ENCODE measurements around the gene GFOD2.

GFOD2 gene

GRCh38 chr16:67657017-67657608, 62.0 kb downstream of the GFOD2 start:
- no peak overlapping the region for H3K4me3 ChIP-seq (ENCODE audit: low read depth, low read length)
- TF ChIP-seq, protein P1, sequence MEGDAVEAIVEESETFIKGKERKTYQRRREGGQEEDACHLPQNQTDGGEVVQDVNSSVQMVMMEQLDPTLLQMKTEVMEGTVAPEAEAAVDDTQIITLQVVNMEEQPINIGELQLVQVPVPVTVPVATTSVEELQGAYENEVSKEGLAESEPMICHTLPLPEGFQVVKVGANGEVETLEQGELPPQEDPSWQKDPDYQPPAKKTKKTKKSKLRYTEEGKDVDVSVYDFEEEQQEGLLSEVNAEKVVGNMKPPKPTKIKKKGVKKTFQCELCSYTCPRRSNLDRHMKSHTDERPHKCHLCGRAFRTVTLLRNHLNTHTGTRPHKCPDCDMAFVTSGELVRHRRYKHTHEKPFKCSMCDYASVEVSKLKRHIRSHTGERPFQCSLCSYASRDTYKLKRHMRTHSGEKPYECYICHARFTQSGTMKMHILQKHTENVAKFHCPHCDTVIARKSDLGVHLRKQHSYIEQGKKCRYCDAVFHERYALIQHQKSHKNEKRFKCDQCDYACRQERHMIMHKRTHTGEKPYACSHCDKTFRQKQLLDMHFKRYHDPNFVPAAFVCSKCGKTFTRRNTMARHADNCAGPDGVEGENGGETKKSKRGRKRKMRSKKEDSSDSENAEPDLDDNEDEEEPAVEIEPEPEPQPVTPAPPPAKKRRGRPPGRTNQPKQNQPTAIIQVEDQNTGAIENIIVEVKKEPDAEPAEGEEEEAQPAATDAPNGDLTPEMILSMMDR (IDR thresholded peaks at IDR 0.05; ENCODE audit: insufficient read depth, low read depth, low read length, missing control alignments): no peak
- no peak for DNase-seq (ENCODE audit: low read depth)

DNA sequence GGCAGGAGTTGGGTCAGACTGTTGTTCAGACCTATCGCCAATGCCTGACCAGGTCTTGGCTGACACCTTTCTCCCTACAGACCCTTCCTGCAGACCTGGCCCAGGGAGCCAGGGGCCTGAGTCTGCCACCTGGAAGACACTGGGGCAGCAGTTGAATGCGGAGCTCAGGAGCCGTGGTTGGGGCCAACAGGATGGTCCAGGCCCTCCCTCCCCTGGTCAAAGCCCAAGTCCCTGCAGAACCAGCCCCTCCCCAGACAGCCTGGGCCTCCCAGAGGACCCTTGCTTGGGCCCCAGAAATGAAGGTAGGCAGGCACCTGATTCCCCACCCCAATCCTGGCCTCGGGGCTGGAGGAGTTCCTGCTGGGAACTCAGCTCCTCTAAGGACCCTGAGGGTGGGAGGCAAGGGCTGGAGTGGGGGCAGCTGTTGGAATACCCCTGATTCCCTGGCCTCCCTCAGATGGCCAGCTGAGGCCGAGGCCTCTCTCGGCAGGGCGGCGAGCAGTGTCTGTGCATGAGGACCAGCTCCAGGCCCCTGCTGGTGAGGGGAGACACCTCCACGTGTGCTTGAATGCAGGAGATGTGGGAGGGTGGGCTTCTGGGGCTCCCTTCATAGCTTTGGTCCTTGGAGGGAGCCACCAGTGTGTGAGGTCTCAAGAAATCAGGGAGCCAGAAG, 62.6 kb downstream of the GFOD2 start:
- no peak overlapping the region for H3K4me3 ChIP-seq (ENCODE audit: low read depth, low read length)
- TF ChIP-seq, protein P1 (IDR thresholded peaks at IDR 0.05; ENCODE audit: insufficient read depth, low read depth, low read length, missing control alignments): no peak
- DNase-seq (ENCODE audit: low read depth): no peak

- TF ChIP-seq, protein P1 (IDR thresholded peaks at IDR 0.05; ENCODE audit: insufficient read depth, low read depth, low read length, missing control alignments): no peak
- no peak for DNase-seq (ENCODE audit: low read depth)
- no peak overlapping the region for H3K4me3 ChIP-seq (ENCODE audit: low read depth, low read length)
These were observed 63.8 kb downstream of the GFOD2 start for GRCh38 chr16:67655363-67655762.

GRCh38 chr16:67654403-67654911, 64.7 kb downstream of the GFOD2 start:
- H3K4me3 ChIP-seq (ENCODE audit: low read depth, low read length): no peak overlapping the region
- no peak for DNase-seq (ENCODE audit: low read depth)
- TF ChIP-seq, protein P1 (IDR thresholded peaks at IDR 0.05; ENCODE audit: insufficient read depth, low read depth, low read length, missing control alignments): no peak

- TF ChIP-seq, protein P1 (IDR thresholded peaks at IDR 0.05; ENCODE audit: insufficient read depth, low read depth, low read length, missing control alignments): no peak
- no peak overlapping the region for H3K4me3 ChIP-seq (ENCODE audit: low read depth, low read length)
- no peak for DNase-seq (ENCODE audit: low read depth)
These were observed 65.2 kb downstream of the GFOD2 start for GRCh38 chr16:67653789-67654402.

DNA sequence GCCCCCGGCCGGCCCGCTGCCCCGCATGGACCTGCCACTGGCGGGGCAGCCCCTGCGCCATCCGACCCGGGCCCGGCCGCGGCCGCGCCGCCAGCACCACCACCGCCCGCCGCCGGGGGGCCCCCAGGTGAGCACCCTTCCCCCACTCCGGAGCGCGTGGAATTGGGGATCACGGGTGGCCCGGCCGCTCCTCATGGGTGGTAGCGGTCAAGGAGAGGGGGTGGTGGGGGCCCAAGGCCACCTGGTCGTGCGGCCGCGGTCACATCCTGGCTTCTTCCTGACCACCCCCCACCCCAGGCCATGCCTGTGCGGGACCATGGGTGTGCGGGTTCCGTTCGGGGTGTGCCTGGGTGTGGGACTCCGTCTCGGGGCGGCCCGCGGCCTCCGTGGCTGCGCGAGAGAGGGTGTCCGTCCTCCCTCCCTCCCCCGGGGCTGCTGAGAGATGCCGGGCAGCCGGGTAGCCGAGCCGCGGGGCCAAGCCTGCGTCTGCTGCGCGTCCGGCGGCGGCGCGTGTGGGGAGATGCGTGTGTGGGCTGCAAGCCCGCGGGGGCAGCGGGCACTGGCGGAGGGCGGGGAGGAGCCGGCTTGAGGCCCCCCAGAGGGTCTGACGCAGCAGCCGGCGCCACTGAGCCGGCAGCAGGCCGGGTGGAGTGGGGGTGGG, 65.9 kb downstream of the GFOD2 start:
- no peak for DNase-seq (ENCODE audit: low read depth)
- TF ChIP-seq, protein P1 (IDR thresholded peaks at IDR 0.05; ENCODE audit: insufficient read depth, low read depth, low read length, missing control alignments): no peak
- H3K4me3 ChIP-seq (ENCODE audit: low read depth, low read length): no peak overlapping the region

Measured in GM12865 (cell line).